Transverse colon (tissue), 4 donors: ENCODE data around the gene CACNA1B. TPM values are rescaled to one million over a fixed set of nuclear protein-coding genes. Genes with fewer than 3 reads are reported as not detected.
"Not testable (repeated sequence)": the region's sequence is repeated elsewhere in the genome, so short reads cannot be mapped to it uniquely, and the experiment has no call there.

Source experiments
- DNase-seq: peaks from one replicate; pipeline ENCODE4 v3.0.0-alpha.2; 2019
- H3K27ac ChIP-seq, 4 donors: fragments of 200-600 bp; sonication (generic); 2 replicates each; pipeline ENCODE4 v1.5.1; 2016 to 2018; ENCODE audit warnings: inconsistent platforms in 4 of 4
- H3K27me3 ChIP-seq: fragments of 200-600 bp; sonication (generic); 2 replicates; pipeline ENCODE4 v1.5.1; 2017; ENCODE audit warnings: inconsistent platforms
- H3K36me3 ChIP-seq, 4 donors: fragments of 200-600 bp; sonication (generic); 2 replicates each; pipeline ENCODE4 v1.5.1; 2017 to 2019; ENCODE audit warnings: inconsistent platforms in 4 of 4
- H3K4me1 ChIP-seq, 4 donors: fragments of 200-600 bp; sonication (generic); 2 replicates each; pipeline ENCODE4 v1.5.1; 2017 to 2020; ENCODE audit warnings: inconsistent platforms in 4 of 4
- H3K4me3 ChIP-seq, 4 donors: fragments of 200-600 bp; sonication (generic); 1 replicate in 1 of 4; 2 replicates in 3 of 4; pipeline versions ENCODE4 v1.5.1 to v1.6.1; 2017 to 2019; ENCODE audit warnings: inconsistent platforms in 4 of 4
- H3K9me3 ChIP-seq, 2 donors: fragments of 200-600 bp; sonication (generic); 2 replicates each; pipeline ENCODE4 v1.5.1; 2017 to 2019; ENCODE audit warnings: inconsistent platforms in 2 of 2
- CTCF ChIP-seq, 5 experiments: fragments of 200-600 bp in 3 of 5; fragments of 450-650 bp in 2 of 5; sonication (generic) in 3 of 5; IDR thresholded peaks; 1 replicate in 2 of 5; 2 replicates in 3 of 5; pipeline ENCODE4 v1.5.1; 2016 to 2017; ENCODE audit warnings: antibody characterized with exemption in 5 of 5, inconsistent platforms in 3 of 5, mild to moderate bottlenecking in 2 of 5, moderate library complexity in 1 of 5
- EP300 ChIP-seq: sonication (generic); formaldehyde crosslinking; IDR thresholded peaks from one replicate; pipeline ENCODE4 v1.6.1; 2017; ENCODE audit warnings: antibody characterized with exemption, low read depth
- POLR2A ChIP-seq: fragments of 450-650 bp; IDR thresholded peaks from one replicate; pipeline ENCODE4 v1.6.1; 2016; ENCODE audit warnings: antibody characterized with exemption, mild to moderate bottlenecking, moderate library complexity
- POLR2AphosphoS5 ChIP-seq, 3 donors: sonication (generic); formaldehyde crosslinking; IDR thresholded peaks; one replicate each; pipeline ENCODE4 v1.6.1; 2016; ENCODE audit warnings: antibody characterized with exemption in 3 of 3
- WGBS, 2 donors: methylation state at CpG; one replicate each; pipeline ENCODE4 v1.1.5; 2018; ENCODE audit warnings: low coverage in 1 of 2; 5-methylcytosine and 5-hydroxymethylcytosine counted together
- in situ Hi-C, 4 donors: fragments of 200-750 bp; cut with MboI; loops; one replicate each; pipeline versions ENCODE4 v1.15.0 to v1.15.1; 2017; ENCODE audit warnings: low sequenced_read_pairs in 3 of 4, low pct_ligation_motif_present in 1 of 4, low pct_unique_long_range_greater_than_20kb in 1 of 4
- intact Hi-C: fragments of 100-400 bp; cut with DNase I; formaldehyde crosslinking; loops from one replicate; pipeline ENCODE4 v1.15.1; 2023; ENCODE audit warnings: low total_unique reads
- total RNA-seq, 4 donors: library from RNA; depleted of rRNA; stranded (reverse); fragments of >200 nt; gene quantifications; one replicate each; pipeline ENCODE4 v1.1.0, GENCODE V29; 2016

Gene CACNA1B
- total RNA-seq, 4 donors from 2014 or later = 0.27 to 0.40 (median 0.35) TPM

- intact Hi-C loops = no loop called here
- TF ChIP-seq POLR2AphosphoS5 (IDR thresholded peaks at IDR 0.05) (no peak), EP300 (no peak), POLR2A (no peak), CTCF (IDR thresholded peaks at IDR 0.05) (no peak)
- H3K27ac ChIP-seq = no peak overlapping the region
- no peaks in the 10 kb centered on the region for H3K9me3 ChIP-seq
- H3K4me3 ChIP-seq = no peak overlapping the region
- H3K27me3 ChIP-seq = no peaks in the 10 kb centered on the region
- H3K4me1 ChIP-seq = no peaks in the 10 kb centered on the region
- H3K36me3 ChIP-seq = no peaks in the 10 kb centered on the region
- DNase-seq = no peak
- in situ Hi-C loops = no loop called here
- 81 to 89% methylated on average over 20 to 36 of the region's 36 CpGs for WGBS, 2 donors
Measured at GRCh38 chr9:138112791-138113600, 235.4 kb downstream of the CACNA1B start.

GRCh38 chr9:138113701-138114325, 236.2 kb downstream of the CACNA1B start:
- DNase-seq, H3K9me3 ChIP-seq, H3K4me1 ChIP-seq, intact Hi-C loops, H3K36me3 ChIP-seq, H3K27ac ChIP-seq, H3K4me3 ChIP-seq, H3K27me3 ChIP-seq, in situ Hi-C loops: not testable (repeated sequence)
- WGBS, 2 donors = 85 to 93% methylated on average over 10 to 22 of the region's 23 CpGs

GRCh38 chr9:138114501-138115245, 237.1 kb downstream of the CACNA1B start:
- DNase-seq = no peak
- H3K27ac ChIP-seq = no peak overlapping the region
- no peaks in the 10 kb centered on the region for H3K9me3 ChIP-seq
- intact Hi-C loops (no loop called here), in situ Hi-C loops (no loop called here)
- TF ChIP-seq POLR2AphosphoS5 (IDR thresholded peaks at IDR 0.05) (no peak), CTCF (IDR thresholded peaks at IDR 0.05) (no peak), POLR2A (no peak), EP300 (no peak)
- no peaks in the 10 kb centered on the region for H3K36me3 ChIP-seq
- no peaks in the 10 kb centered on the region for H3K27me3 ChIP-seq
- no peak overlapping the region for H3K4me3 ChIP-seq
- 40 to 73% methylated on average over 1 to 10 of the region's 10 CpGs for WGBS, 2 donors
- no peaks in the 10 kb centered on the region for H3K4me1 ChIP-seq

- intact Hi-C loops = no loop called here
- in situ Hi-C loops = no loop called here
- TF ChIP-seq EP300 (no peak), POLR2A (no peak), POLR2AphosphoS5 (IDR thresholded peaks at IDR 0.05) (no peak), CTCF (IDR thresholded peaks at IDR 0.05) (no peak)
- H3K36me3 ChIP-seq = no peaks in the 10 kb centered on the region
- DNase-seq = no peak
- no peaks in the 10 kb centered on the region for H3K27me3 ChIP-seq
- no peaks in the 10 kb centered on the region for H3K4me1 ChIP-seq
- no peaks in the 10 kb centered on the region for H3K9me3 ChIP-seq
- H3K4me3 ChIP-seq = no peak overlapping the region
- 80% methylated on average over 1 to 7 of the region's 7 CpGs for WGBS, 2 donors
- H3K27ac ChIP-seq = no peak overlapping the region
Measured at GRCh38 chr9:138115506-138115905, 237.9 kb downstream of the CACNA1B start.
